WERI-Rb-1 (cell line): Measurements from ENCODE around the gene RAD51B.

Experiments
- DNase-seq: peaks from one replicate; pipeline ENCODE4 v3.0.0-alpha.2; 2020
- H3K27ac ChIP-seq: fragments of 250-450 bp; sonication (Bioruptor Pico); 2 replicates; pipeline ENCODE4 v1.5.1; 2020; ENCODE audit warnings: mild to moderate bottlenecking, moderate library complexity
- H3K27me3 ChIP-seq: fragments of 250-450 bp; sonication (Bioruptor Pico); 2 replicates; pipeline ENCODE4 v1.5.1; 2021; ENCODE audit warnings: mild to moderate bottlenecking, low read depth, moderate library complexity; ENCODE audit not compliant: insufficient read depth, severe bottlenecking
- H3K36me3 ChIP-seq: fragments of 250-450 bp; sonication (Bioruptor Pico); 2 replicates; pipeline ENCODE4 v1.5.1; 2020; ENCODE audit warnings: mild to moderate bottlenecking, moderate library complexity
- H3K4me3 ChIP-seq: 2 replicates; pipeline ENCODE4 v1.5.1; 2011; ENCODE audit warnings: low read depth, mild to moderate bottlenecking, control low read depth, low read length
- H3K9me3 ChIP-seq: fragments of 250-450 bp; sonication (Bioruptor Pico); 2 replicates; pipeline ENCODE4 v1.5.1; 2021; ENCODE audit warnings: mild to moderate bottlenecking, moderate library complexity; ENCODE audit not compliant: severe bottlenecking
- TF ChIP-seq, protein P1 (sequence below): IDR thresholded peaks from 2 replicates; pipeline ENCODE4 v1.5.1; 2011; ENCODE audit warnings: low read depth, mild to moderate bottlenecking, control low read depth, inconsistent platforms, low read length

Gene RAD51B

DNA sequence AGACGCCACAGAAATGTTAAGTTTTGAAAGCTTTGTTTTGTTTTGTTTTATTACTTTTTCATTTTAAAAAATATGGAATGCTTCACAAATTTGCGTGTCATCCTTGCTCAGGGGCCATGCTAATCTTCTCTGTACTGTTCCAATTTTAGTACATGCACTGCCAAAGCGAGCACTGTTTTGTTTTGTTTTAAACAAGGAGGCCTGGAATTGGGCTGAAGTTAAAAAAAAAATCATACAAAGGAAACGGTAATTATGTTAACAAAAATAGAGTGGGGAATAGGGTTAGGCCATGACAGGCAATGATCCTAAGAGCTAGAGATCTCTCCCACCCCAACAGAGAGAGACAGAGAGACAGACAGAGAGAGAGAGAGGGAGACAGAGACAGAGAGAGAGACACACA lies 916.3 kb downstream of the RAD51B start:
- Histone ChIP-seq H3K27ac (peak overlapping the region; percentile 34; the same call in 1 of the 2 replicates), H3K36me3 (no peaks in the 10 kb centered on the region), H3K9me3 (peaks cover 3% of the 10 kb centered on the region), H3K4me3 (no peak overlapping the region), H3K27me3 (no peaks in the 10 kb centered on the region)
- no peak for DNase-seq
- TF ChIP-seq, protein P1, sequence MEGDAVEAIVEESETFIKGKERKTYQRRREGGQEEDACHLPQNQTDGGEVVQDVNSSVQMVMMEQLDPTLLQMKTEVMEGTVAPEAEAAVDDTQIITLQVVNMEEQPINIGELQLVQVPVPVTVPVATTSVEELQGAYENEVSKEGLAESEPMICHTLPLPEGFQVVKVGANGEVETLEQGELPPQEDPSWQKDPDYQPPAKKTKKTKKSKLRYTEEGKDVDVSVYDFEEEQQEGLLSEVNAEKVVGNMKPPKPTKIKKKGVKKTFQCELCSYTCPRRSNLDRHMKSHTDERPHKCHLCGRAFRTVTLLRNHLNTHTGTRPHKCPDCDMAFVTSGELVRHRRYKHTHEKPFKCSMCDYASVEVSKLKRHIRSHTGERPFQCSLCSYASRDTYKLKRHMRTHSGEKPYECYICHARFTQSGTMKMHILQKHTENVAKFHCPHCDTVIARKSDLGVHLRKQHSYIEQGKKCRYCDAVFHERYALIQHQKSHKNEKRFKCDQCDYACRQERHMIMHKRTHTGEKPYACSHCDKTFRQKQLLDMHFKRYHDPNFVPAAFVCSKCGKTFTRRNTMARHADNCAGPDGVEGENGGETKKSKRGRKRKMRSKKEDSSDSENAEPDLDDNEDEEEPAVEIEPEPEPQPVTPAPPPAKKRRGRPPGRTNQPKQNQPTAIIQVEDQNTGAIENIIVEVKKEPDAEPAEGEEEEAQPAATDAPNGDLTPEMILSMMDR, result no peak

DNA sequence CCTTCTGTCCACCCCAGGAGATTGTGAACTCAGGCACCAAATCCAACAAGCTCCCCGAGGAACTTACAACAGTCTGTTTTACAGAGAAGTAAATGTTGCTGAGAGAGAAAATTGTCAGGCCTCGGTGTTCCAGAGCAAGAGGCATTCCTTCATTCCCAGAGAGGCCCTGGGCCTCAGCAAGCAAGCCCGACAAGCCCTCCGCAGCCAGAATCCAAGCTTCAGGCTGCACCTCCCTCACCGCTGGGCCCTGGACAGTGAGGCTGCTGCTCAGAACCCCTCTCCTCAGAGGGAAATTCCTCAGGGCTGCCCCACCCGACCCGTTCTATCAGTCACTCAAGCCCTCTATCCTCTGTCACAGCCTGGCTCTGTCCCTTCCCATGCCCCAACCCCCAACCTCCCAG lies 916.9 kb downstream of the RAD51B start:
- TF ChIP-seq, protein P1, result no peak
- no peak for DNase-seq
- no peak overlapping the region for H3K4me3 ChIP-seq

DNA sequence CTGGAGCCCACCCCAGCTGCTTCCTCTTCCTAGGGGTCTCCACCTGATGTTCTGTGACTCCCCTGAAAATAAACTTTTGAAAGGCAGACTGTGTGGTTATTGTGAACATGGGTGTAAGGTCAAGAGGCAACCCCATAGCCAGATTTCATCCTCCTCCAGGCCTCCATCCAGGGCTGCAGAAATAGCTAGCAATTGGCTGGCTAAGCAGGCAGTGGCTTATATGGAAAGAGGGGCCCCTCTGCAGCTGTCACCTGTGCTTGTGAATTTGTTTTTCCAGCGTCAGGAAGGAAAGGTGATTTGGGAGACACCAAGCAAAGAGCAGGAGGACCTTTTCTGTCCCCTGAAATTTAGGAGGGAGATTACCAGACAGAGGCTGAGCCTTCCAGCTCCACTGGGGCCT lies 917.5 kb downstream of the RAD51B start:
- Histone ChIP-seq H3K9me3 (peaks cover 7% of the 10 kb centered on the region), H3K4me3 (no peak overlapping the region), H3K36me3 (no peaks in the 10 kb centered on the region), H3K27me3 (no peaks in the 10 kb centered on the region), H3K27ac (peak overlapping the region; percentile 34)
- DNase-seq, result no peak
- TF ChIP-seq, protein P1, result no peak

More for the DNA sequence above, 916.9 kb downstream of the RAD51B start:
- Histone ChIP-seq H3K27me3 (no peaks in the 10 kb centered on the region), H3K27ac (peak overlapping the region; percentile 34), H3K9me3 (peaks cover 7% of the 10 kb centered on the region), H3K36me3 (no peaks in the 10 kb centered on the region)

DNA sequence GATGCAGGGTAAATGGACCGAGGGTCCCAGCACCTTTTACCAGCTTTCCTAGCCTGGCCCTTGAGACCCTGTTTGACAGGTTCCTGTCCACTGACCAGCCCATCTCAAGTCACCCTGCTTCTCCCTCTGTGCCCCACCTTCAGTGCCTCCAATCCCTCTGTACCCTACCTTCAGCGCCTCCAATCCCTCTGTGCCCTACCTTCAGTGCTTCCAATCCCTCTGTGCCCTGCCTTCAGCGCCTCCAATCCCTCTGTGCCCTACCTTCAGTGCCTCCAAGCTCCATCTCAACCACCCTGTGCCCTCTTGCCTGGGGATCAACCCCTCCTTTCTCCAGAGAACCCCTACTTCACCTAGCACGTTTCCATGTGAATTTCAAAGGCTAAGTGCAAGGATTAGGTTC lies 919.0 kb downstream of the RAD51B start:
- TF ChIP-seq, protein P1, result no peak
- Histone ChIP-seq H3K9me3 (peaks cover 7% of the 10 kb centered on the region), H3K27me3 (no peaks in the 10 kb centered on the region), H3K4me3 (no peak overlapping the region), H3K36me3 (no peaks in the 10 kb centered on the region), H3K27ac (no peak overlapping the region)
- no peak for DNase-seq

DNA sequence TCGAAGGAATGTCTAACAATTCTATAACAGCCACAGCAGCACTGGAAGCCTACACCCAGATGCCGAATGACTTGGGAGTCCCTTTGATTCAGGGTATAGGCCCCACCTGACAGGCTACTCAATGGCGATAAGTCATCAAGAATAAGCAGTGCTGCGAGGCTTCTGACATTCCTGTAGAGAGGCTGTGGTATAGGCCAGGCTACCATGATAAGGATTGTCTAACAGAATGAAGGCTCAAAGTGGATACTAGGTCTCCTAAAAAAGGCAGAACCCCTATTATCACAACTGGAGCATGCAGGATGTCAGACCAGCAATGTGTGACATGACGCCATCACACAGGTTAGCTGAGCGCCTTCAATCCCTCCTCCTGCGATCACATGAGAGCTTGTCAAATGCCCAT lies 920.1 kb downstream of the RAD51B start:
- Histone ChIP-seq H3K9me3 (peaks cover 7% of the 10 kb centered on the region), H3K27ac (no peak overlapping the region), H3K4me3 (no peak overlapping the region), H3K36me3 (no peaks in the 10 kb centered on the region), H3K27me3 (no peaks in the 10 kb centered on the region)
- no peak for DNase-seq
- TF ChIP-seq, protein P1, result no peak

DNA sequence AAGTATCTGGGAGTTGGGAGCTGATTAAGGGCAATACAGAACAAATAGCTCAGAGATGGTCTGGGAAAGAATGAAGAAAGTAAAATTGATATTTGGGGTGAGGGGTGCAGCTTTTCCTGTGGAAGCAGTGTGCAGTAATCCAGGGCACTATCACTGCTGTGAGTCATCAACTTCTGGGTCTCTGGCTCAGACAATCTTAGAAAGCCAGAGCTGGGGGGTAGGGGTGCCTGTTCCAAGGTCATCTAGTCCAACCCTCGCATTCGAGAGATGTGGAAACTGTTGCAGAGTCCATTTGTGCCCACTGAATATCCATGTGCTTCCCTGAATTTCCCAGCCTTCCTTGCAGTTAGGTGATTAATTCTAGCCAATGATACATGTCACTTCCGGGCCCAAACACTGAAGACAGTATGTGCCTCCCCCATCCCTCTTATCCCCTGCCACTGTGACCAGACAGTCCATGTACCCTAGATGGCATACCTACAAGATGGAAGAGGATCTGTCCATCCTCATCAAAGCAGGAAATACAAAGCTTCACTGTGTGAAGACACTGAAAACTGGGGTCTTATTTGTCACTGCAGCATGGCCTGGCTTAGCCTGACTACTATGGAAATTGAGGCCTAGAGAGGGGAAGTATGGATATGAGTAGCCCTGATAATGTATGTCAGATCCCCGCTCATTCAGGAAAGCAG lies 921.4 kb downstream of the RAD51B start:
- no peak for DNase-seq
- Histone ChIP-seq H3K36me3 (no peaks in the 10 kb centered on the region), H3K27me3 (no peaks in the 10 kb centered on the region), H3K27ac (no peak overlapping the region), H3K4me3 (no peak overlapping the region), H3K9me3 (peaks cover 7% of the 10 kb centered on the region)
- TF ChIP-seq, protein P1, result no peak
